HEK293 (cell line): ENCODE measurements around the gene PCCA.

Source experiments
- BCL11B ChIP-seq: fragments of 450-650 bp; formaldehyde crosslinking; IDR thresholded peaks from 2 replicates; pipeline ENCODE4 v1.5.1; 2016; ENCODE audit warnings: low read depth, missing biosample characterization, missing genetic modification characterization
- CTCF ChIP-seq: fragments of 450-650 bp; formaldehyde crosslinking; IDR thresholded peaks from 2 replicates; pipeline ENCODE4 v1.5.1; 2016; ENCODE audit warnings: missing biosample characterization, missing genetic modification characterization
- KLF8 ChIP-seq: fragments of 450-650 bp; formaldehyde crosslinking; IDR thresholded peaks from 2 replicates; pipeline ENCODE4 v1.5.1; 2016; ENCODE audit warnings: missing biosample characterization, missing genetic modification characterization
- ZBTB1 ChIP-seq: fragments of 450-650 bp; formaldehyde crosslinking; IDR thresholded peaks from 2 replicates; pipeline ENCODE4 v1.5.1; 2016; ENCODE audit warnings: missing biosample characterization, missing genetic modification characterization
- ZBTB17 ChIP-seq: fragments of 450-650 bp; formaldehyde crosslinking; IDR thresholded peaks from 2 replicates; pipeline ENCODE4 v1.5.1; 2016; ENCODE audit warnings: missing biosample characterization, missing genetic modification characterization
- ZNF24 ChIP-seq: fragments of 450-650 bp; formaldehyde crosslinking; IDR thresholded peaks from 2 replicates; pipeline ENCODE4 v1.5.1; 2016; ENCODE audit warnings: missing biosample characterization, missing genetic modification characterization
- ZNF391 ChIP-seq: fragments of 450-650 bp; formaldehyde crosslinking; IDR thresholded peaks from 2 replicates; pipeline ENCODE4 v1.5.1; 2016; ENCODE audit warnings: low read depth, missing biosample characterization, missing genetic modification characterization, borderline replicate concordance
- ZNF549 ChIP-seq: fragments of 450-650 bp; IDR thresholded peaks from 2 replicates; pipeline ENCODE4 v1.5.1; 2018; ENCODE audit warnings: missing biosample characterization, missing genetic modification characterization, mild to moderate bottlenecking, inconsistent platforms, moderate library complexity
- ZNF660 ChIP-seq: fragments of 450-650 bp; IDR thresholded peaks from 2 replicates; pipeline ENCODE4 v1.5.1; 2018; ENCODE audit warnings: missing biosample characterization, mild to moderate bottlenecking, missing genetic modification characterization

GRCh38 chr13:100434010-100434763 lies 345.3 kb downstream of the PCCA start:
- TF ChIP-seq ZNF391 (tag by site-specific recombination) (no peak), ZBTB1 (no peak), BCL11B (tag by site-specific recombination) (no peak), ZNF24 (no peak), CTCF (tag by site-specific recombination) (no peak), ZNF660 (tag by site-specific recombination) (no peak), ZBTB17 (tag by site-specific recombination) (no peak), KLF8 (tag by site-specific recombination) (no peak), ZNF549 (no peak)
